Smooth muscle cell (in vitro differentiated cells): ENCODE data around the gene SORCS2. TPM values are rescaled to one million over a fixed set of nuclear protein-coding genes. Genes with fewer than 3 reads are reported as not detected.

ENCODE experiments used
- DNase-seq: peaks from one replicate; lab custom pipeline; 2025; ENCODE audit not compliant: unreplicated experiment; lab: John Stamatoyannopoulos, UW
- H2AFZ ChIP-seq: fragments of 200-600 bp; sonication (generic); 2 replicates; pipeline ENCODE4 v1.6.0; 2016; ENCODE audit warnings: antibody characterized with exemption, low read depth, mild to moderate bottlenecking
- H3F3A ChIP-seq: fragments of 200-600 bp; sonication (generic); 2 replicates; pipeline ENCODE4 v1.6.0; 2017; ENCODE audit warnings: antibody characterized with exemption, low read depth
- H3K27ac ChIP-seq: fragments of 200-600 bp; sonication (generic); 2 replicates; pipeline ENCODE4 v1.5.1; 2016; ENCODE audit warnings: low read depth, mild to moderate bottlenecking
- H3K27me3 ChIP-seq: fragments of 200-600 bp; sonication (generic); 2 replicates; pipeline ENCODE4 v1.6.1; 2016; ENCODE audit warnings: low read depth, mild to moderate bottlenecking
- H3K36me3 ChIP-seq: fragments of 200-600 bp; sonication (generic); 2 replicates; pipeline ENCODE4 v1.5.1; 2016; ENCODE audit warnings: low read depth
- H3K4me1 ChIP-seq: fragments of 200-600 bp; sonication (generic); 2 replicates; pipeline ENCODE4 v1.5.1; 2016; ENCODE audit warnings: low read depth
- H3K4me2 ChIP-seq: fragments of 200-600 bp; sonication (generic); 2 replicates; pipeline ENCODE4 v1.6.0; 2016; ENCODE audit warnings: mild to moderate bottlenecking
- H3K4me3 ChIP-seq: fragments of 200-600 bp; sonication (generic); 2 replicates; pipeline ENCODE4 v1.5.1; 2016; ENCODE audit warnings: mild to moderate bottlenecking
- H3K79me2 ChIP-seq: fragments of 200-600 bp; sonication (generic); 2 replicates; pipeline ENCODE4 v1.6.0; 2016; ENCODE audit warnings: low read depth, mild to moderate bottlenecking
- H3K9ac ChIP-seq: fragments of 200-600 bp; sonication (generic); 2 replicates; pipeline ENCODE4 v1.6.0; 2016; ENCODE audit warnings: low read depth
- H3K9me3 ChIP-seq: fragments of 200-600 bp; sonication (generic); replicated peaks from 2 replicates; pipeline ENCODE4 v1.5.1; 2016; ENCODE audit warnings: low read depth
- H4K20me1 ChIP-seq: fragments of 200-600 bp; sonication (generic); 2 replicates; pipeline ENCODE4 v1.6.0; 2016; ENCODE audit warnings: low read depth
- CTCF ChIP-seq: fragments of 200-600 bp; sonication (generic); IDR thresholded peaks from 2 replicates; pipeline ENCODE4 v1.5.1; 2017; ENCODE audit warnings: borderline replicate concordance, mild to moderate bottlenecking, antibody characterized with exemption; ENCODE audit not compliant: insufficient read depth, poor library complexity, severe bottlenecking
- WGBS: methylation state at CpG from one replicate; pipeline ENCODE4 v1.1.7; 2016; ENCODE audit warnings: low lambda C conversion rate; 5-methylcytosine and 5-hydroxymethylcytosine counted together
- polyA plus RNA-seq: library from polyadenylated mRNA; unstranded; fragments of >200 nt; fragmentation: Nextera tagmentation; extraction: Ambion mirVana; gene quantifications from 2 replicates; pipeline ENCODE4 v1.2.1, GENCODE V29; 2016
- total RNA-seq: library from RNA; depleted of rRNA; stranded (reverse); fragments of >200 nt; gene quantifications from 2 replicates; pipeline ENCODE4 v1.2.3, GENCODE V29; 2014

SORCS2 gene
- total and polyA plus RNA-seq, 2 experiments from 2014 or later: 5.2 to 9.3 TPM

GRCh38 chr4:7427361-7427760, 235.0 kb downstream of the SORCS2 start:
- no peak overlapping the region for H3K27ac ChIP-seq

GRCh38 chr4:7427831-7428260, 235.5 kb downstream of the SORCS2 start:
- H3K9ac ChIP-seq: no peak overlapping the region
- no peak for TF ChIP-seq CTCF
- H3K4me3 ChIP-seq: no peak overlapping the region
- no peaks in the 10 kb centered on the region for H3K79me2 ChIP-seq
- H3K27me3 ChIP-seq: no peaks in the 10 kb centered on the region
- no peak overlapping the region for H3K27ac ChIP-seq
- H3K4me2 ChIP-seq: no peak overlapping the region
- no peaks in the 10 kb centered on the region for H4K20me1 ChIP-seq
- no peaks in the 10 kb centered on the region for H3K9me3 ChIP-seq
- no peak for DNase-seq
- WGBS: 96% methylated on average over 5 of the region's 13 CpGs
- H3K36me3 ChIP-seq: no peaks in the 10 kb centered on the region
- peaks cover 10% of the 10 kb centered on the region for H3K4me1 ChIP-seq
- no peak overlapping the region for H2AFZ ChIP-seq
- no peaks in the 10 kb centered on the region for H3F3A ChIP-seq

More at GRCh38 chr4:7427361-7427760, 235.0 kb downstream of the SORCS2 start:
- Histone ChIP-seq H3K4me2 (no peak overlapping the region), H3K9ac (no peak overlapping the region), H3K27me3 (no peaks in the 10 kb centered on the region), H3K36me3 (no peaks in the 10 kb centered on the region), H4K20me1 (no peaks in the 10 kb centered on the region), H3K4me3 (no peak overlapping the region), H3F3A (no peaks in the 10 kb centered on the region), H2AFZ (no peak overlapping the region), H3K79me2 (no peaks in the 10 kb centered on the region), H3K9me3 (no peaks in the 10 kb centered on the region), H3K4me1 (peaks cover 10% of the 10 kb centered on the region)
- DNase-seq: no peak
- no peak for TF ChIP-seq CTCF
- WGBS: 89% methylated on average over 10 of the region's 10 CpGs

GRCh38 chr4:7428261-7429068, 236.1 kb downstream of the SORCS2 start:
- no peak overlapping the region for H3K4me3 ChIP-seq
- no peak overlapping the region for H2AFZ ChIP-seq
- H3K36me3 ChIP-seq: no peaks in the 10 kb centered on the region
- H3K27ac ChIP-seq: no peak overlapping the region
- no peaks in the 10 kb centered on the region for H4K20me1 ChIP-seq
- no peak overlapping the region for H3K4me2 ChIP-seq
- H3F3A ChIP-seq: no peaks in the 10 kb centered on the region
- 66% methylated on average over 16 of the region's 16 CpGs for WGBS
- peaks cover 10% of the 10 kb centered on the region for H3K4me1 ChIP-seq
- H3K9ac ChIP-seq: no peak overlapping the region
- TF ChIP-seq CTCF: no peak
- no peaks in the 10 kb centered on the region for H3K79me2 ChIP-seq
- no peak for DNase-seq
- no peaks in the 10 kb centered on the region for H3K9me3 ChIP-seq
- H3K27me3 ChIP-seq: no peaks in the 10 kb centered on the region

- no peak overlapping the region for H3K27ac ChIP-seq
- no peaks in the 10 kb centered on the region for H3F3A ChIP-seq
- H4K20me1 ChIP-seq: no peaks in the 10 kb centered on the region
- H3K79me2 ChIP-seq: no peaks in the 10 kb centered on the region
- H3K4me3 ChIP-seq: no peak overlapping the region
- DNase-seq: no peak
- H2AFZ ChIP-seq: no peak overlapping the region
- H3K36me3 ChIP-seq: no peaks in the 10 kb centered on the region
- no peak overlapping the region for H3K4me2 ChIP-seq
- H3K9ac ChIP-seq: no peak overlapping the region
- TF ChIP-seq CTCF: no peak
- peaks cover 10% of the 10 kb centered on the region for H3K4me1 ChIP-seq
- no peaks in the 10 kb centered on the region for H3K9me3 ChIP-seq
- WGBS: 95% methylated on average over 9 of the region's 9 CpGs
- H3K27me3 ChIP-seq: no peaks in the 10 kb centered on the region
Observed at GRCh38 chr4:7429069-7429416, 236.7 kb downstream of the SORCS2 start.
